HG03045 (cell line): ENCODE results near the gene DVL2.
"Not testable (repeated sequence)": the region's sequence is repeated elsewhere in the genome, so short reads cannot be mapped to it uniquely, and the experiment has no call there.

Source experiments
- ATAC-seq: cut with Tn5 transposase; IDR thresholded peaks from one replicate; pipeline ENCODE4 v1.9.1; 2021; ENCODE audit warnings: mild to moderate bottlenecking, moderate library complexity; ENCODE audit not compliant: unreplicated experiment

The DVL2 gene

GRCh38 chr17:7204336-7204735 lies 30.0 kb downstream of the DVL2 start:
- no peak for ATAC-seq

- no peak for ATAC-seq
These were observed 30.9 kb downstream of the DVL2 start for GRCh38 chr17:7203391-7203790.

- ATAC-seq, result no peak
These were observed 37.5 kb downstream of the DVL2 start for GRCh38 chr17:7196651-7197401.

- ATAC-seq, result no peak
These were observed 38.3 kb downstream of the DVL2 start for GRCh38 chr17:7195971-7196370.

GRCh38 chr17:7192271-7192937 lies 41.9 kb downstream of the DVL2 start:
- ATAC-seq, result no peak

- no peak for ATAC-seq
These were observed 42.6 kb downstream of the DVL2 start for GRCh38 chr17:7191571-7192270.

GRCh38 chr17:7191069-7191468 lies 43.2 kb downstream of the DVL2 start:
- ATAC-seq, result no peak

GRCh38 chr17:7190276-7190917 lies 43.9 kb downstream of the DVL2 start:
- ATAC-seq, result no peak

GRCh38 chr17:7186241-7186640 lies 48.1 kb downstream of the DVL2 start:
- no peak for ATAC-seq

- ATAC-seq, result no peak
These were observed 49.7 kb downstream of the DVL2 start for GRCh38 chr17:7184647-7185046.

GRCh38 chr17:7184091-7184488 lies 50.2 kb downstream of the DVL2 start:
- ATAC-seq, result no peak

- ATAC-seq, result no peak
These were observed 50.8 kb downstream of the DVL2 start for GRCh38 chr17:7183433-7184090.

GRCh38 chr17:7182101-7182500 lies 52.2 kb downstream of the DVL2 start:
- not testable (repeated sequence) for ATAC-seq

GRCh38 chr17:7179317-7180254 lies 54.7 kb downstream of the DVL2 start, which contains the start of gene ASGR1:
ASGR1 (minus strand) TSS chr17:7179370; CDS start chr17:7178563, 807 bp downstream.
- no peak for ATAC-seq

- no peak for ATAC-seq
These were observed 55.4 kb downstream of the DVL2 start for GRCh38 chr17:7178973-7179316.

- ATAC-seq, result no peak
These were observed 56.3 kb downstream of the DVL2 start for GRCh38 chr17:7177954-7178477.

- ATAC-seq, result no peak
These were observed 56.9 kb downstream of the DVL2 start for GRCh38 chr17:7177191-7177953.

GRCh38 chr17:7176841-7177190 lies 57.5 kb downstream of the DVL2 start:
- ATAC-seq, result no peak
